Vagina (tissue), 2 donors: ENCODE data around the gene B3GALNT1. TPM values are rescaled to one million over a fixed set of nuclear protein-coding genes. Genes with fewer than 3 reads are reported as not detected.

Experiments
- DNase-seq, 2 donors: peaks; one replicate each; pipeline ENCODE4 v3.0.0-alpha.2; 2017; ENCODE audit errors: extremely low spot score in 2 of 2
- H3K27ac ChIP-seq: fragments of 200-600 bp; sonication (generic); one replicate; pipeline ENCODE4 v1.5.1; 2019
- H3K27me3 ChIP-seq: fragments of 200-600 bp; sonication (generic); one replicate; pipeline ENCODE4 v1.5.1; 2019
- H3K36me3 ChIP-seq, 2 donors: fragments of 200-600 bp; sonication (generic); one replicate each; pipeline ENCODE4 v1.5.1; 2017 to 2019
- H3K4me1 ChIP-seq: fragments of 200-600 bp; sonication (generic); one replicate; pipeline ENCODE4 v1.5.1; 2019
- H3K4me3 ChIP-seq, 2 donors: fragments of 200-600 bp; sonication (generic); 1 replicate in 1 of 2; 2 replicates in 1 of 2; pipeline ENCODE4 v1.5.1; 2016 to 2019
- H3K9me3 ChIP-seq: fragments of 200-600 bp; sonication (generic); one replicate; pipeline ENCODE4 v1.5.1; 2019
- POLR2A ChIP-seq, 2 donors: fragments of 450-650 bp; IDR thresholded peaks; one replicate each; pipeline ENCODE4 v1.6.1; 2017; ENCODE audit warnings: antibody characterized with exemption in 2 of 2, mild to moderate bottlenecking in 2 of 2, moderate library complexity in 2 of 2
- POLR2AphosphoS5 ChIP-seq, 2 donors: sonication (generic); formaldehyde crosslinking; IDR thresholded peaks; one replicate each; pipeline ENCODE4 v1.9.0; 2017; ENCODE audit warnings: antibody characterized with exemption in 2 of 2, mild to moderate bottlenecking in 2 of 2, low read depth in 1 of 2; ENCODE audit not compliant: insufficient read depth in 1 of 2
- intact Hi-C: fragments of 100-400 bp; cut with DNase I; formaldehyde crosslinking; loops from one replicate; pipeline ENCODE4 v1.15.1; 2023
- total RNA-seq: library from RNA; depleted of rRNA; stranded (reverse); fragments of >200 nt; gene quantifications from one replicate; pipeline ENCODE4 v1.2.3, GENCODE V29; 2016
- TF ChIP-seq, protein P1 (sequence below), 3 experiments: fragments of 450-650 bp in 2 of 3; fragments of 200-600 bp in 1 of 3; sonication (generic) in 1 of 3; IDR thresholded peaks; one replicate each; pipeline ENCODE4 v1.5.1; 2017 to 2019; ENCODE audit warnings: antibody characterized with exemption in 3 of 3, mild to moderate bottlenecking in 2 of 3, moderate library complexity in 2 of 3

Gene B3GALNT1
- total RNA-seq, 1 donor from 2014 or later: 4.9 TPM

DNA sequence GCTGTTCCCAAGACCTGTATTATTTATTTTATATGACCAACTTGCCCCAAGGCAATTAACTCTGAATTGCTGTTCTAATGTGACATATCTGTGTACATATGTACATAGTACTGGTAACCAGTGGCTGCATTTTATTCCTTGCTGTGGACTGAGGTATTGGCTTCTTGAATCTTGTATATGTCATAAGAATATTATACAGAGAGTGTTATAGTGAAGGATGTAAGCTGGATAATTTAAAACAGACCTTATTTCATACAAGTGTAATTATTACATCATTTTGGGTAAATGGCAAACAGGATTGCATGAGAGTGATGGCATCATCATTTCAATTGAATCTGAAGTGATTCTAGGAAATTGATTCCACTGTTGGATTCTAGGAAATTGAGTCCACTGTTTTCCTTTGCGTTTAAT lies 32.9 kb downstream of the B3GALNT1 start:
- Histone ChIP-seq H3K4me3 (no peak overlapping the region), H3K27ac (no peak overlapping the region), H3K27me3 (no peaks in the 10 kb centered on the region), H3K36me3 (no peaks in the 10 kb centered on the region), H3K9me3 (no peaks in the 10 kb centered on the region), H3K4me1 (peaks cover 10% of the 10 kb centered on the region)
- no peak for DNase-seq
- intact Hi-C loops: no loop called here
- no peak for TF ChIP-seq POLR2A (IDR thresholded peaks at IDR 0.05)
- TF ChIP-seq, protein P1, sequence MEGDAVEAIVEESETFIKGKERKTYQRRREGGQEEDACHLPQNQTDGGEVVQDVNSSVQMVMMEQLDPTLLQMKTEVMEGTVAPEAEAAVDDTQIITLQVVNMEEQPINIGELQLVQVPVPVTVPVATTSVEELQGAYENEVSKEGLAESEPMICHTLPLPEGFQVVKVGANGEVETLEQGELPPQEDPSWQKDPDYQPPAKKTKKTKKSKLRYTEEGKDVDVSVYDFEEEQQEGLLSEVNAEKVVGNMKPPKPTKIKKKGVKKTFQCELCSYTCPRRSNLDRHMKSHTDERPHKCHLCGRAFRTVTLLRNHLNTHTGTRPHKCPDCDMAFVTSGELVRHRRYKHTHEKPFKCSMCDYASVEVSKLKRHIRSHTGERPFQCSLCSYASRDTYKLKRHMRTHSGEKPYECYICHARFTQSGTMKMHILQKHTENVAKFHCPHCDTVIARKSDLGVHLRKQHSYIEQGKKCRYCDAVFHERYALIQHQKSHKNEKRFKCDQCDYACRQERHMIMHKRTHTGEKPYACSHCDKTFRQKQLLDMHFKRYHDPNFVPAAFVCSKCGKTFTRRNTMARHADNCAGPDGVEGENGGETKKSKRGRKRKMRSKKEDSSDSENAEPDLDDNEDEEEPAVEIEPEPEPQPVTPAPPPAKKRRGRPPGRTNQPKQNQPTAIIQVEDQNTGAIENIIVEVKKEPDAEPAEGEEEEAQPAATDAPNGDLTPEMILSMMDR (IDR thresholded peaks at IDR 0.05): no peak
- TF ChIP-seq POLR2AphosphoS5 (IDR thresholded peaks at IDR 0.05; ENCODE audit: insufficient read depth in 1 of 2, low read depth in 1 of 2): no peak

DNA sequence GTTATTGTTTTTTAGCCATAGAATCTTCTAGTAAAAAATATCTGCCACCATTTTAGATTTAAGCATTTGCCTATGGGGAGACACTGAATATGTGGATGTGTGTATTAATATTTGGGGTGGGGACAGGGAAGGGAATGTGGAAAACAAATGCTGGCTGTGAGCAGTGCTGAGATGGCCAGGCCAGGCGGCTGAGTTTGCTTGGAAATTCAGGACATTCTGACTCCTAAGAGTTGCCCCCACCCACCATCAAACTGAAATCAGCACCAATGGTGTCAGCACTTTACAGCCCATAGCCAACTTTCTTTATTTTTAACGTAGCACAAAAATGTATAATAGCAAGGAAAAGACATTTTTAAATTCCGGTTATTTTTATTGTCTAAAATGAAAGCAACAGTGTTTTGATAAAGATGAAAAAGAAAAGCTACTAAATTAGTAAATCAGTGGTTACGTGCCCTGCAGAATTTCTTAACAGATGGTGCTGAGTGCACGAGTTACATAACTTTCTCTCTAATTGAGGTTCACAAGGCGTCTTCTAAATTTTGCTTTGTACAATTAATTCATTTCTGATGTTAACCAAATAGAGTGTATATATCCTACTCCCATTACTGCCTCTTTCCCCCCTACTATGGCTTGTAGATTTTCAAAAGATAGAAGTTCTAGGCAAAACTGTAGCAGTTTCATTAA lies 34.0 kb downstream of the B3GALNT1 start:
- Histone ChIP-seq H3K27me3 (no peaks in the 10 kb centered on the region), H3K27ac (no peak overlapping the region), H3K9me3 (no peaks in the 10 kb centered on the region), H3K4me1 (peaks cover 10% of the 10 kb centered on the region), H3K4me3 (no peak overlapping the region), H3K36me3 (no peaks in the 10 kb centered on the region)
- no peak for TF ChIP-seq POLR2AphosphoS5 (IDR thresholded peaks at IDR 0.05; ENCODE audit: insufficient read depth in 1 of 2, low read depth in 1 of 2)
- TF ChIP-seq POLR2A (IDR thresholded peaks at IDR 0.05): no peak
- TF ChIP-seq, protein P1 (IDR thresholded peaks at IDR 0.05): no peak
- intact Hi-C loops: no loop called here
- no peak for DNase-seq

DNA sequence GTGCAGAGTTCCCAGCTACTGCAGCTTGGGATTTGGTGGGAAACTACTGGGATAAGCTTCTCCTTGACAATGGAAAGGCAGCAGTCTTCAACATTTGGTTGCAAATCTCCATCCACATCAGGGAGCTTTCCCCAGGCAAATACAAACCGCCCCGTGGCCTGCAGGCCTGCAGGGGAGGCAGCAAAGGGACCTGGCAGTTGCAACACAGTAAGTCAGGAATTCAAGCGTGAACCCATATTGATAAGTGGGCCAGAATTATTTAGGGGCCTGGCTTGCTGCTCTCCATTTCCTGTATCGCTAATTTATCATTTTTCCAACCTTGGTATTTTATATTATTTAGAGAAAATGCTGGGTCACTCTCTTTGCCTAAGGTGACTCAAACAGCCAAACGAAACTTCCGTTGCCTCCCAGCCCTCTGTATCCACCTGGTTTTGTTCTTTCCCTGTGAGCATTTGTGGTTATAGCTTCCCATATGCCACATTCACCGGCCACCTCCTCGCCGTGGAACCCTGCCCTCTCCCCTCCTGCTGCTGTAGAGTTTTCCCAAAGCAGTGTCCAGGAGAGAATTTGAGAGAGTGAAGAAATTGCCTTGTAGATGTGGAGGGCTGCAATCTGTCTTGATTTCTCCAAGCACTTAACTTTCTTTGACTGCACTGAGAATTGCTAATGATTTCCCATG lies 34.8 kb downstream of the B3GALNT1 start:
- Histone ChIP-seq H3K27me3 (no peaks in the 10 kb centered on the region), H3K27ac (no peak overlapping the region), H3K4me1 (peaks cover 10% of the 10 kb centered on the region), H3K36me3 (no peaks in the 10 kb centered on the region), H3K9me3 (no peaks in the 10 kb centered on the region), H3K4me3 (no peak overlapping the region)
- intact Hi-C loops: no loop called here
- DNase-seq: no peak
- TF ChIP-seq POLR2A (IDR thresholded peaks at IDR 0.05): no peak
- TF ChIP-seq POLR2AphosphoS5 (IDR thresholded peaks at IDR 0.05; ENCODE audit: insufficient read depth in 1 of 2, low read depth in 1 of 2): no peak
- TF ChIP-seq, protein P1 (IDR thresholded peaks at IDR 0.05): no peak

DNA sequence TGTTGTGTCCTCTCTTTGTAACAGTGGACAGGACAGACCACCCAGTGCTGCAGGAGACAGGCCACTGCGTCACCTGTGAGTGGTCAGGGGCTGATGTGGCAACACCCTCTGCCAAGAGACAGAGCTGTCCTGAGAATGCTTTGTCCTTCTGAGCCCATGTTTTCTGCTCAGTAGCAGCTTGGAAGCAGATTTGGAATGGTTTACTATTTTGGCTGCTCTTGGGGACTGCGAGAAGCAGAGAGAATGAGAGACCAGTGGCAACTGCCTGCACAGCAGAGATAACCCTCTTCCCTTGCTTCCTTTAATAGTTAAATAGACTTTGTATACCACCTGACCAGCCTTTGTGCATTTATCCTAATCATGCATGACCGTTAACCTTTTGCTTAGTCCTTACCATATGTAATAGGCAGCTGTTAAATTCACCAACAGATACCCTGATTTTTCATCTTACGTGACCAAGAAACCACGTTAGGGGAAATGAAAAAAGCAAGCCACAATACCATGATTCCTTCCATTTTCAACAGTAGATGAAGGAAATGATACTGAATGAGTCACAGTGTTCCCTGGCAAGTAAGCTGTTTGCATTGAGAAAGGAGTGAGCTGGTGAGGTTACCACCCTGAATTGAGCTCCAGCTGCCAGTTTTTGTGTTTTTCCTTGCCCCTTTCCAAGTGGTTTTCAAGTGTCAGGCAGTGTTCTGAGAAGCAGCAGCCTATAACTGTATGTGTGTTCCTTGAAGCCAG lies 35.5 kb downstream of the B3GALNT1 start:
- intact Hi-C loops: no loop called here
- TF ChIP-seq POLR2A (IDR thresholded peaks at IDR 0.05) (no peak), POLR2AphosphoS5 (IDR thresholded peaks at IDR 0.05; ENCODE audit: insufficient read depth in 1 of 2, low read depth in 1 of 2) (peak in 1 of 2 donors; percentile 35)
- Histone ChIP-seq H3K9me3 (no peaks in the 10 kb centered on the region), H3K36me3 (no peaks in the 10 kb centered on the region), H3K4me1 (peaks cover 10% of the 10 kb centered on the region), H3K4me3 (no peak overlapping the region), H3K27me3 (no peaks in the 10 kb centered on the region), H3K27ac (no peak overlapping the region)
- no peak for DNase-seq

DNA sequence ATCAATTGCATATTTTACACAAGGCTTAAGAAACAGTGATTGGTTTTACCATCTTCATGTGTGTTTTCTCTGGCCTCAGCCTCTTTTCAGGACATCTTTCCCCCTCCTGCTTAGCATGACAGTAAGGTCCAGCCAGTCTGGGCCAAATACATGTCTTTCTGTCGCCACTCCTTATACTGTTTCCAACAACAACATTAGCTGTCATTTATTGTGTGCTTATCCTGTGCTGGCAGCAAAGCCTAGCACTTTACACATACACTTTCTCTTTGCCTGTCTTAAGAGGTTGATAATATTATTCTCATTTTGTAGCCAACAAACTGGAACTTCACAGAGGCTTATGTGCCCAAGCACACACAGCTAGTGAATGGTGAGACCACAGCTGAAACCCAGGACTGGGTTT lies 37.8 kb downstream of the B3GALNT1 start:
- Histone ChIP-seq H3K9me3 (no peaks in the 10 kb centered on the region), H3K27ac (no peak overlapping the region), H3K4me3 (no peak overlapping the region), H3K4me1 (peaks cover 10% of the 10 kb centered on the region), H3K36me3 (no peaks in the 10 kb centered on the region), H3K27me3 (no peaks in the 10 kb centered on the region)
- TF ChIP-seq POLR2A (IDR thresholded peaks at IDR 0.05): no peak
- no peak for TF ChIP-seq POLR2AphosphoS5 (IDR thresholded peaks at IDR 0.05; ENCODE audit: insufficient read depth in 1 of 2, low read depth in 1 of 2)
- intact Hi-C loops: no loop called here
- DNase-seq: no peak
